HG02885 (cell line): ENCODE data around the gene ZDHHC16.

Experiments
- ATAC-seq: cut with Tn5 transposase; IDR thresholded peaks from one replicate; pipeline ENCODE4 v1.9.1; 2021; ENCODE audit warnings: mild to moderate bottlenecking; ENCODE audit not compliant: unreplicated experiment, poor library complexity

ZDHHC16 gene

DNA sequence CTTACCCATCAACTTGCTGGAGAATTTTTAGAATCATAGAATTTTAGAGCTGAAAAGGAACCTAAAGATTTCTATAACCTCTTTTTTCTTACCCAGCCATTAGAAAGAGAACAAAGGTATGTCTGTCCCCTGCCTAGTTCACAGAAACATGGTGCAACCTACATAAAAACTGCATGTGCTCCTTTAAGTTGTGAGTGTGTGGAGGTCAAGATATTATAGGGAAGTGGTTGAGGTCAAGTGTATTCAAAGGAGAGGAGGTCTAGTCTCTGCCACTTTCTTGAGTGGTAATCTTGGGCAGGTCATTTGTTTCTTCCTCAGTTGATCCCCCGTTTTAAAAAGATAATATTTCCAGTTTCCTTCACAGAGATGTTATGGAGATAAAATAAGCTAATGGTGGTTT lies 59.2 kb downstream of the ZDHHC16 start:
- no peak for ATAC-seq

- ATAC-seq: no peak
These were observed 60.4 kb downstream of the ZDHHC16 start for GRCh38 chr10:97506199-97506991.
